Transverse colon (tissue), 4 donors: Measurements from ENCODE around the gene MRPS30. TPM values are rescaled to one million over a fixed set of nuclear protein-coding genes. Genes with fewer than 3 reads are reported as not detected.
"Not testable (repeated sequence)": the region's sequence is repeated elsewhere in the genome, so short reads cannot be mapped to it uniquely, and the experiment has no call there.

ENCODE experiments used
- DNase-seq: peaks from one replicate; pipeline ENCODE4 v3.0.0-alpha.2; 2019
- H3K27ac ChIP-seq, 4 donors: fragments of 200-600 bp; sonication (generic); 2 replicates each; pipeline ENCODE4 v1.5.1; 2016 to 2018; ENCODE audit warnings: inconsistent platforms in 4 of 4
- H3K27me3 ChIP-seq: fragments of 200-600 bp; sonication (generic); 2 replicates; pipeline ENCODE4 v1.5.1; 2017; ENCODE audit warnings: inconsistent platforms
- H3K36me3 ChIP-seq, 4 donors: fragments of 200-600 bp; sonication (generic); 2 replicates each; pipeline ENCODE4 v1.5.1; 2017 to 2019; ENCODE audit warnings: inconsistent platforms in 4 of 4
- H3K4me1 ChIP-seq, 4 donors: fragments of 200-600 bp; sonication (generic); 2 replicates each; pipeline ENCODE4 v1.5.1; 2017 to 2020; ENCODE audit warnings: inconsistent platforms in 4 of 4
- H3K4me3 ChIP-seq, 4 donors: fragments of 200-600 bp; sonication (generic); 1 replicate in 1 of 4; 2 replicates in 3 of 4; pipeline versions ENCODE4 v1.5.1 to v1.6.1; 2017 to 2019; ENCODE audit warnings: inconsistent platforms in 4 of 4
- H3K9me3 ChIP-seq, 2 donors: fragments of 200-600 bp; sonication (generic); 2 replicates each; pipeline ENCODE4 v1.5.1; 2017 to 2019; ENCODE audit warnings: inconsistent platforms in 2 of 2
- EP300 ChIP-seq: sonication (generic); formaldehyde crosslinking; IDR thresholded peaks from one replicate; pipeline ENCODE4 v1.6.1; 2017; ENCODE audit warnings: antibody characterized with exemption, low read depth
- POLR2A ChIP-seq: fragments of 450-650 bp; IDR thresholded peaks from one replicate; pipeline ENCODE4 v1.6.1; 2016; ENCODE audit warnings: antibody characterized with exemption, mild to moderate bottlenecking, moderate library complexity
- POLR2AphosphoS5 ChIP-seq, 3 donors: sonication (generic); formaldehyde crosslinking; IDR thresholded peaks; one replicate each; pipeline ENCODE4 v1.6.1; 2016; ENCODE audit warnings: antibody characterized with exemption in 3 of 3
- WGBS, 2 donors: methylation state at CpG; one replicate each; pipeline ENCODE4 v1.1.5; 2018; ENCODE audit warnings: low coverage in 1 of 2; 5-methylcytosine and 5-hydroxymethylcytosine counted together
- in situ Hi-C, 4 donors: fragments of 200-750 bp; cut with MboI; loops; one replicate each; pipeline versions ENCODE4 v1.15.0 to v1.15.1; 2017; ENCODE audit warnings: low sequenced_read_pairs in 3 of 4, low pct_ligation_motif_present in 1 of 4, low pct_unique_long_range_greater_than_20kb in 1 of 4
- intact Hi-C: fragments of 100-400 bp; cut with DNase I; formaldehyde crosslinking; loops from one replicate; pipeline ENCODE4 v1.15.1; 2023; ENCODE audit warnings: low total_unique reads
- total RNA-seq, 4 donors: library from RNA; depleted of rRNA; stranded (reverse); fragments of >200 nt; gene quantifications; one replicate each; pipeline ENCODE4 v1.1.0, GENCODE V29; 2016
- TF ChIP-seq, protein P1 (sequence below), 5 experiments: fragments of 200-600 bp in 3 of 5; fragments of 450-650 bp in 2 of 5; sonication (generic) in 3 of 5; IDR thresholded peaks; 1 replicate in 2 of 5; 2 replicates in 3 of 5; pipeline ENCODE4 v1.5.1; 2016 to 2017; ENCODE audit warnings: antibody characterized with exemption in 5 of 5, inconsistent platforms in 3 of 5, mild to moderate bottlenecking in 2 of 5, moderate library complexity in 1 of 5

The MRPS30 gene
- total RNA-seq, 4 donors from 2014 or later: 43.4 to 71.1 (median 57.0) TPM

GRCh38 chr5:44787731-44788130, 21.0 kb upstream of the MRPS30 start:
- Histone ChIP-seq H3K9me3 (peaks cover 0 to 11% of the 10 kb centered on the region in 2 donors), H3K36me3 (no peaks in the 10 kb centered on the region), H3K4me1 (no peaks in the 10 kb centered on the region), H3K27me3 (no peaks in the 10 kb centered on the region), H3K27ac (no peak overlapping the region), H3K4me3 (no peak overlapping the region)
- TF ChIP-seq, protein P1, sequence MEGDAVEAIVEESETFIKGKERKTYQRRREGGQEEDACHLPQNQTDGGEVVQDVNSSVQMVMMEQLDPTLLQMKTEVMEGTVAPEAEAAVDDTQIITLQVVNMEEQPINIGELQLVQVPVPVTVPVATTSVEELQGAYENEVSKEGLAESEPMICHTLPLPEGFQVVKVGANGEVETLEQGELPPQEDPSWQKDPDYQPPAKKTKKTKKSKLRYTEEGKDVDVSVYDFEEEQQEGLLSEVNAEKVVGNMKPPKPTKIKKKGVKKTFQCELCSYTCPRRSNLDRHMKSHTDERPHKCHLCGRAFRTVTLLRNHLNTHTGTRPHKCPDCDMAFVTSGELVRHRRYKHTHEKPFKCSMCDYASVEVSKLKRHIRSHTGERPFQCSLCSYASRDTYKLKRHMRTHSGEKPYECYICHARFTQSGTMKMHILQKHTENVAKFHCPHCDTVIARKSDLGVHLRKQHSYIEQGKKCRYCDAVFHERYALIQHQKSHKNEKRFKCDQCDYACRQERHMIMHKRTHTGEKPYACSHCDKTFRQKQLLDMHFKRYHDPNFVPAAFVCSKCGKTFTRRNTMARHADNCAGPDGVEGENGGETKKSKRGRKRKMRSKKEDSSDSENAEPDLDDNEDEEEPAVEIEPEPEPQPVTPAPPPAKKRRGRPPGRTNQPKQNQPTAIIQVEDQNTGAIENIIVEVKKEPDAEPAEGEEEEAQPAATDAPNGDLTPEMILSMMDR (IDR thresholded peaks at IDR 0.05): no peak
- TF ChIP-seq EP300: no peak
- no peak for TF ChIP-seq POLR2AphosphoS5 (IDR thresholded peaks at IDR 0.05)
- no peak for TF ChIP-seq POLR2A
- in situ Hi-C loops: loop anchor here in 1 of 4 donors (25.0 kb wide), 1 partner anchor 1050 kb away; no protein-coding TSS in a partner anchor
- no peak for DNase-seq
- intact Hi-C loops: no loop called here
- 80 to 90% methylated on average over 3 of the region's 3 CpGs for WGBS, 2 donors

DNA sequence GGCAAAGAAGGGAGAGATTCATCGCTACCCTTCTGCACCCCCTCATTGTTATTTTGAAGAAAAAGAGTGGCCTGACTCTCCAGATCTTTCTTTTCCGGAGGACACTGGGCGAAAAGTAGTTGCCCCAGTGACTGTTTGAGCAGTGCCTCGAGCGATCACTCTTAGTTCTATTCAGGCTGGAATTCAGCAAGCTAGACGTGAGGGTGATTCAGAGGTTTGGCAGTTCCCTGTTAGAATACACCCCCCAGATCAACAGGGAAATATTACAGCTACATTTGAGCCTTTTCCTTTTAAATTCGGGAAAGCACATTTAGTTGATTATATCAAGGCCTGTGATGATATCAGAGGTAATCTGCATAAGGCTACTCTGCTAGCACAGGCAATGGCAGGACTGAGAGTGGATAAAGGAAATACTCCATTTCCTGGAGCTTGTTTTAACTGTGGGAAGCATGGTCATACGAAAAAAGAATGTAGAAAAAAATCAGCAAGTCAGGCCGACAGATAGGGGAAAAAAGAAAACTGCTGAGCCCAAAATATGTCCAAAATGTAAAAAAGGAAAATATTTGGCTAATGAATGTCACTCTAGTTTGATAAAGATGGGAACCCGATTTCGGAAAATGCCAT, 19.3 kb upstream of the MRPS30 start:
- H3K4me1 ChIP-seq, H3K27ac ChIP-seq, H3K4me3 ChIP-seq, H3K27me3 ChIP-seq, DNase-seq, H3K36me3 ChIP-seq, intact Hi-C loops: not testable (repeated sequence)
- peaks cover 0 to 13% of the 10 kb centered on the region in 2 donors for H3K9me3 ChIP-seq
- in situ Hi-C loops: loop anchor here in 1 of 4 donors (25.0 kb wide), 1 partner anchor 1052 kb away; no protein-coding TSS in a partner anchor
- WGBS, 2 donors: 87 to 91% methylated on average over 9 to 11 of the region's 11 CpGs

DNA sequence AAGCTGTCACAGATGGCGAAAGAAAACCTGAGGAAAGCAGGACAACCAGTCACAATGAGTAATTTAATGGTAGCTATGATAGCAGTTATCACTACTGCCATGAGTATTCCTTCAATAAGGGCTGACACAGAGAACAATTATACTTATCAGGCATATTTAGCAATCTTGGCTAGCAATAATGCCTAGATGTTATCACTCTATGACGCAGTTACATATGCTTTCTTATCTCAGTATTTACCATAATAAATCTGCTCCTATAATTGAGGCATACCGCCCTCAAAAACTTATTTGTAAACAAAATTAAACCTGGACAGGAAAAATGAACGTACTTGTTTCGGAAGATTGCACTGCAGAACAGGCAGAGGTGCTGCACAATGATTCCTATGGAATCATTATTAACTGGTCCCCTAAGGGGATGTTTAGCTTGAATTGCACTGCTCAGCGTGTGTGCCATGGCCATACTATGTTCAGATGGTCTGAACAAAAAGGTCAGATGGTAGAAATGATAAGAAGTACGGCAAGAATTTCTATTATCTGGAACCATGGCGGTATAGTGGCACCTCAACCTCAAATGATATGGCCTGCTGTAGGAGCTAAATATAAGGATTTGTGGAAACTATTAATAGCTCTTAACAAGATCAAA, 16.6 kb upstream of the MRPS30 start:
- intact Hi-C loops, DNase-seq, H3K4me3 ChIP-seq, H3K27ac ChIP-seq, H3K4me1 ChIP-seq, H3K27me3 ChIP-seq, H3K36me3 ChIP-seq: not testable (repeated sequence)
- 89 to 93% methylated on average over 8 of the region's 8 CpGs for WGBS, 2 donors
- in situ Hi-C loops: loop anchor here in 1 of 4 donors (25.0 kb wide), 1 partner anchor 1055 kb away; no protein-coding TSS in a partner anchor
- H3K9me3 ChIP-seq: peaks cover 0 to 13% of the 10 kb centered on the region in 2 donors

- Histone ChIP-seq H3K27me3 (no peaks in the 10 kb centered on the region), H3K9me3 (peaks cover 0 to 9% of the 10 kb centered on the region in 2 donors), H3K36me3 (no peaks in the 10 kb centered on the region), H3K4me3 (no peak overlapping the region), H3K27ac (no peak overlapping the region), H3K4me1 (no peaks in the 10 kb centered on the region)
- DNase-seq: no peak
- intact Hi-C loops: no loop called here
- 93 to 100% methylated on average over 1 of the region's 1 CpG for whole genome bisulfite sequencing, 2 donors
- no peak for TF ChIP-seq EP300
- no peak for TF ChIP-seq POLR2A
- TF ChIP-seq, protein P1 (IDR thresholded peaks at IDR 0.05): no peak
- no peak for TF ChIP-seq POLR2AphosphoS5 (IDR thresholded peaks at IDR 0.05)
- in situ Hi-C loops: loop anchor here in 1 of 4 donors (25.0 kb wide), 1 partner anchor 1057 kb away; no protein-coding TSS in a partner anchor
These were observed 14.4 kb upstream of the MRPS30 start for GRCh38 chr5:44794371-44794770.

DNA sequence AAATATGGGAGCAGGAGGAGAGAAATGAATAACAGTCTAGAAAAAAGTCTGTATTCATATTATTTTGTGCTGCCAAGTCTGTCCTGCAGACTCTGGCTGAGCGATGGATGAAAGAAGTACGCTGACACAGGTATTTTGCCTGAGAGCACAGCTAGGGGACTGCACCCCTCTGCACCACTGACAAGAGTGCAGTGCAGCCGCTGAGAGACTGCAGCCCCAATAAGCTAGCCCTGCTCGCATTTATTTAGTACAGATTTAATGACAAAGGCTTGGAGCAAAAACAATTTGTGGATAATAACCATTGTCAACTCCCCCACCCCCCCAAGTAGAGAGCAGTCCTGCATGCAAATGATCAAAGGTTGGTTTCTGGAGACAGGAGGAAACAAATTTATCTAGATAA, 13.3 kb upstream of the MRPS30 start:
- intact Hi-C loops (no loop called here), in situ Hi-C loops (loop anchor here in 1 of 4 donors (25.0 kb wide), 1 partner anchor 1058 kb away; no protein-coding TSS in a partner anchor)
- Histone ChIP-seq H3K4me3 (no peak overlapping the region), H3K9me3 (peaks cover 0 to 9% of the 10 kb centered on the region in 2 donors), H3K4me1 (no peaks in the 10 kb centered on the region), H3K27me3 (no peaks in the 10 kb centered on the region), H3K36me3 (no peaks in the 10 kb centered on the region), H3K27ac (no peak overlapping the region)
- TF ChIP-seq POLR2A (no peak), POLR2AphosphoS5 (IDR thresholded peaks at IDR 0.05) (no peak), EP300 (no peak)
- TF ChIP-seq, protein P1 (IDR thresholded peaks at IDR 0.05): no peak
- 94% methylated on average over 4 of the region's 4 CpGs; no CpG with 5 or more reads in 1 of the 2 donors for WGBS, 2 donors
- DNase-seq: no peak
